Muscle layer of duodenum (tissue), 2 donors: ENCODE data around the gene RPS14.
"Not testable (repeated sequence)": the region's sequence is repeated elsewhere in the genome, so short reads cannot be mapped to it uniquely, and the experiment has no call there.

Experiments used
- H3K27ac ChIP-seq: one replicate; pipeline ENCODE4 v1.7.0; 2013; ENCODE audit warnings: mild to moderate bottlenecking, low read length
- H3K27me3 ChIP-seq: one replicate; pipeline ENCODE4 v1.7.0; 2013; ENCODE audit warnings: low read depth, mild to moderate bottlenecking, control low read depth, low read length
- H3K36me3 ChIP-seq, 2 donors: one replicate each; pipeline ENCODE4 v1.7.0; 2013; ENCODE audit warnings: low read length in 2 of 2, control low read depth in 1 of 2, mild to moderate bottlenecking in 1 of 2; ENCODE audit not compliant: insufficient read depth in 2 of 2, control insufficient read depth in 1 of 2
- H3K4me1 ChIP-seq, 2 donors: one replicate each; pipeline ENCODE4 v1.7.0; 2013; ENCODE audit warnings: low read length in 2 of 2, mild to moderate bottlenecking in 2 of 2, control low read depth in 1 of 2, moderate library complexity in 1 of 2; ENCODE audit not compliant: insufficient read depth in 2 of 2, control insufficient read depth in 1 of 2
- H3K4me3 ChIP-seq, 2 donors: one replicate each; pipeline ENCODE4 v1.7.0; 2013; ENCODE audit warnings: low read length in 2 of 2, low read depth in 1 of 2, mild to moderate bottlenecking in 1 of 2
- H3K9me3 ChIP-seq, 2 donors: one replicate each; pipeline ENCODE4 v1.7.0; 2013; ENCODE audit warnings: low read length in 2 of 2, control low read depth in 1 of 2, mild to moderate bottlenecking in 1 of 2; ENCODE audit not compliant: control insufficient read depth in 1 of 2
- donor health status: healthy.

The RPS14 gene

GRCh38 chr5:150454492-150455229 is 5.1 kb upstream of the RPS14 start:
- Histone ChIP-seq H3K27ac (no peak overlapping the region), H3K9me3 (no peaks in the 10 kb centered on the region), H3K4me3 (no peak overlapping the region), H3K27me3 (no peaks in the 10 kb centered on the region), H3K36me3 (peaks cover 0 to 2% of the 10 kb centered on the region in 2 donors), H3K4me1 (peaks cover 6% of the 10 kb centered on the region in 2 donors)

DNA sequence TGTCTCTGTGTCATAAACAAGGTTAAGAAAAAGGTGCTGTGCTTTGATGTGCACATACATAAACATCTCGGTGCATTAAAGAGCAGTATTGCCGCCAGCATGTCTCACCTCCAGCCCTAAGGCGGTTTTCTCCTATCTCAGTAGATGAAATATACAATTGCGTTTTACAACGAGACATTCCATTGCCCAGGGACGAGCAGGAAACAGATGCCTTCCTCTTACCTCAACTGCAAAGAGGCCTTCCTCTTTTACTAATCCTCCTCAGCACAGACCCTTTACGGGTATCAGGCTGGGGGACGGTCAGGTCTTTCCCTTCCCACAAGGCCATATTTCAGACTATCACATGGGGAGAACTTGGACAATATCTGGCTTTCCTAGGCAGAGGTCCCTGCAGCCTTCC is 4.5 kb upstream of the RPS14 start:
- not testable (repeated sequence) for H3K27ac ChIP-seq, H3K27me3 ChIP-seq, H3K4me3 ChIP-seq, H3K9me3 ChIP-seq, H3K36me3 ChIP-seq, H3K4me1 ChIP-seq

DNA sequence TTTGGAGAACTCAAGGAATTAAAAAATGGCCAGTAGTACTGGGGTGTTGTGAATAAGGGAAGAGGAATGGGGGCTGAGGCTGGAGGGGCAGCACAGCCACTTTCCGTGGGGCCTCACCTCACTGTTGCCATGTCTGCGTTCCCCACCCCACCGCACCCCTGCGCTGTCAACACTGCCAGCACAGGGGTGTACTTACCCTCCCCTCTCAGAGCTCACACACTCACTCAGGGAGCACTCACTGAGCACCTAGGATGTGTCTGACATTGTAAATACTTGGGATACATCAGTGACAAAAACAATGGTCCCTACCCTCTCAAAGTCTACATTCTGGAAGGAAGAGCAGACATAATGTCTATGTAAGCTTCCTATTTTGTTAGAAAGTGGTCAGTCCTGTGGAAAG is 3.4 kb upstream of the RPS14 start:
- no peaks in the 10 kb centered on the region for H3K9me3 ChIP-seq
- H3K4me1 ChIP-seq, result peaks cover 10 to 11% of the 10 kb centered on the region in 2 donors
- peaks cover 3% of the 10 kb centered on the region in 2 donors for H3K36me3 ChIP-seq
- H3K4me3 ChIP-seq, result no peak overlapping the region
- H3K27ac ChIP-seq, result no peak overlapping the region
- H3K27me3 ChIP-seq, result no peaks in the 10 kb centered on the region

DNA sequence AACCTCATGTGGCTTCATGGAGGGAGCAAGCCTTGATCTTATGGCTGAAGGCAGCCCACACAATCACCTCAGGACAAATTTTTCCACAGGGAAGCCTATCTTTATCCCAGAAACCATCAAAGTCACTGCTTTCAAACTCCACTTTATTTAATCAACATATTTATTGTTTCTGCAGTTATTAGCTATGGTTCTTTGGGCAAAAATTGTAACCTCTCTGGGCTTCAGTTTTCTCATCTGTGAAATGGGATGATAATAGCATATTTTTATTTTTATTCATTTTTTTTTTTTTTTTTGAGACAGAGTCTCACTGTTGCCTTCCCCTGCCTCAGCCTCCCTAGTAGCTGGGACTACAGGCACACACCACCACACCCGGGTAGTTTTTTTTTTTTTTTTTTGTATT is 2.1 kb upstream of the RPS14 start:
- Histone ChIP-seq H3K4me3 (no peak overlapping the region), H3K27me3 (no peaks in the 10 kb centered on the region), H3K27ac (no peak overlapping the region), H3K9me3 (no peaks in the 10 kb centered on the region), H3K36me3 (peaks cover 12 to 15% of the 10 kb centered on the region in 2 donors), H3K4me1 (peaks cover 12 to 24% of the 10 kb centered on the region in 2 donors)

DNA sequence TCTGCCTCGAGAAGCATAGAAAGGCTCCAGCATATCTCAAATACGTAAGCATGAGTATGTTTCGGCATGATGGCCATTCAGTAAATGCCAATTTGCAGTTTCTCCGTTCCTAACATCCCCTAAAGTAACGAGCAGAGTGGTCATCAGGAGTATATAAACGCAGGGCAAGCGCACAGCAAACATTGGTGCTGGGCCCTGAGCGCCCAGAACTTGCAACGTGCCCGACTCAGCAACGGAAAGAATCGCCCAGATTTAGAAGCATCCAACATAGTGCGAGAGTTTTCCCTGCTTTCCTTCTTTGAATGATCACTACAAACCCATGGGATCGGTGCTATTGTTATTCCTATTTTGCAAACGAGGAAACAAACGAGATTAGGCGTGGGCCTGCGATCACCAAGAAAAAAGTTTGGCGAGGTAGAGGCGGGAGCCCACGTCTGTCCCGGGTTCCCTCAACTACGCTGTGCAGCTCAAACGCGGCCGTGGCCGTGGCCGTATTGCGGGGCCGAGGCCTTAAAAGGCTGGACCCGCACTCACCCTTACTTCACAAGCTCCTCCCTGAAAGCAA is 505 bp downstream of the RPS14 start:
- Histone ChIP-seq H3K27ac (peak overlapping the region; percentile 97), H3K27me3 (no peaks in the 10 kb centered on the region), H3K4me1 (peaks cover 12 to 24% of the 10 kb centered on the region in 2 donors), H3K36me3 (peaks cover 38% of the 10 kb centered on the region in 2 donors), H3K9me3 (no peaks in the 10 kb centered on the region), H3K4me3 (peak overlapping the region; percentile 77 to 97)

GRCh38 chr5:150448334-150448733 is 1.2 kb downstream of the RPS14 start:
- peak overlapping the region; percentile 97 for H3K27ac ChIP-seq
- H3K27me3 ChIP-seq, result no peaks in the 10 kb centered on the region
- H3K36me3 ChIP-seq, result peaks cover 45% of the 10 kb centered on the region in 2 donors
- H3K4me3 ChIP-seq, result peak overlapping the region; percentile 77 to 97
- peaks cover 12 to 30% of the 10 kb centered on the region in 2 donors for H3K4me1 ChIP-seq
- H3K9me3 ChIP-seq, result no peaks in the 10 kb centered on the region

DNA sequence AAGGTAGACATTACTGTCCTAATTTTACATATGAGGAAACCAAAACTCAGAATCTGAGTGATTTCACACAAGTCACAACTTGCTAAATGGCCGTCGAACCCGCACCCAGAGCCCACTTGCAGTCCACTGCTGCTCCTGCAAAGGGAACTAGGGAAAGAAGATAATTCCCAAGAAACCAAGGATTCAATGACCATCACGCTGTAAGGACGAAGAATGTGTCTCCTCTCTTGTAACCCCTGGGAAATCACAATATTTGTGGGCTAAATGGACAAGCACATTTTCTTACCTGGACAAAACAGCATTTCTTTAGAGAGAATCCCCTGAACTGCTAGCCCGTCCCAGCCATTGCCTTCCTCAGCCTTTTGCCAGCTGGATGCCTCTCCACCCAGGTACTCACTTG is 2.4 kb downstream of the RPS14 start:
- Histone ChIP-seq H3K4me3 (no peak overlapping the region), H3K27ac (no peak overlapping the region), H3K4me1 (peaks cover 12 to 30% of the 10 kb centered on the region in 2 donors), H3K36me3 (peaks cover 47 to 48% of the 10 kb centered on the region in 2 donors), H3K27me3 (no peaks in the 10 kb centered on the region), H3K9me3 (no peaks in the 10 kb centered on the region)

DNA sequence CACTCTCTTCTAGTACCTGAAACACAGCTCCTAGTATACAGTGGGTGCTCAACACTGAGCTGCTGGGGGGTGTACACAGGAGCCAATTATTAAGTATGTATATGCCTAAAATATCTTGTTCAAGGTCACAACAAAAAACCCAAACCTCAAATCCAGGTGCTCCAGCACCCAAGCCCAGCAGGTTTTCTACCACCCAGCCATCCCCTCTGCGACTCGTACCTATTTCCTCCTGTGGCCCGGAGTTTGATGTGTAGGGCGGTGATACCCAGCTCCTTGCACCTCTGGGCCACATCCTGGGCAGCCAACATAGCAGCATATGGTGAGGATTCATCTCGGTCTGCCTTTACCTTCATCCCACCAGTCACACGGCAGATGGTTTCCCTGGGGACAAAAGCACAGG is 3.0 kb downstream of the RPS14 start:
- H3K27ac ChIP-seq, result peak overlapping the region; percentile 10
- peaks cover 12 to 30% of the 10 kb centered on the region in 2 donors for H3K4me1 ChIP-seq
- H3K36me3 ChIP-seq, result peaks cover 47 to 48% of the 10 kb centered on the region in 2 donors

GRCh38 chr5:150446088-150446487 is 3.5 kb downstream of the RPS14 start:
- peaks cover 47 to 48% of the 10 kb centered on the region in 2 donors for H3K36me3 ChIP-seq
- no peaks in the 10 kb centered on the region for H3K9me3 ChIP-seq
- H3K27ac ChIP-seq, result no peak overlapping the region
- no peak overlapping the region for H3K4me3 ChIP-seq
- H3K27me3 ChIP-seq, result no peaks in the 10 kb centered on the region
- H3K4me1 ChIP-seq, result peaks cover 12 to 30% of the 10 kb centered on the region in 2 donors

More for the DNA sequence above, 3.0 kb downstream of the RPS14 start:
- Histone ChIP-seq H3K4me3 (no peak overlapping the region), H3K9me3 (no peaks in the 10 kb centered on the region), H3K27me3 (no peaks in the 10 kb centered on the region)

DNA sequence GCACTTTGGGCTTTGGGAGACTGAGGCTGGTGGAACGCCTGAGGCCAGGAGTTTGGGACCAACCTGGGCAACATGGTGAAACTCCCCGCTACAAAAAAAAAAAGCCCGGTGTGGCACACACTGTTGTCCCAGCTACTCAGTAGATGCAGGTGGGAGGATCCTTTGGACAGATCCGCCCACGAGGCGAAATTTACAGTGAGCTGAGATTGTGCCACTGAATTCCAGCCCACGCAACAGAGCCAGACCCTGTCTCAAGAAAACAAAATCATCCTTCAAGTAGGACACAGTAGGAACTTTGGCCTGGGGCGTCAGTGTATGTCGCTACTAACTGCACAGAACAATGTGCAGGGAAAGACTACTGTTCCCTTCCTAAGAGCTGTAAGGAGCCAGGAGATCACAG is 4.8 kb downstream of the RPS14 start:
- Histone ChIP-seq H3K9me3 (no peaks in the 10 kb centered on the region), H3K4me3 (no peak overlapping the region), H3K27ac (no peak overlapping the region), H3K27me3 (no peaks in the 10 kb centered on the region), H3K36me3 (peaks cover 46 to 48% of the 10 kb centered on the region in 2 donors), H3K4me1 (peaks cover 12 to 30% of the 10 kb centered on the region in 2 donors)

DNA sequence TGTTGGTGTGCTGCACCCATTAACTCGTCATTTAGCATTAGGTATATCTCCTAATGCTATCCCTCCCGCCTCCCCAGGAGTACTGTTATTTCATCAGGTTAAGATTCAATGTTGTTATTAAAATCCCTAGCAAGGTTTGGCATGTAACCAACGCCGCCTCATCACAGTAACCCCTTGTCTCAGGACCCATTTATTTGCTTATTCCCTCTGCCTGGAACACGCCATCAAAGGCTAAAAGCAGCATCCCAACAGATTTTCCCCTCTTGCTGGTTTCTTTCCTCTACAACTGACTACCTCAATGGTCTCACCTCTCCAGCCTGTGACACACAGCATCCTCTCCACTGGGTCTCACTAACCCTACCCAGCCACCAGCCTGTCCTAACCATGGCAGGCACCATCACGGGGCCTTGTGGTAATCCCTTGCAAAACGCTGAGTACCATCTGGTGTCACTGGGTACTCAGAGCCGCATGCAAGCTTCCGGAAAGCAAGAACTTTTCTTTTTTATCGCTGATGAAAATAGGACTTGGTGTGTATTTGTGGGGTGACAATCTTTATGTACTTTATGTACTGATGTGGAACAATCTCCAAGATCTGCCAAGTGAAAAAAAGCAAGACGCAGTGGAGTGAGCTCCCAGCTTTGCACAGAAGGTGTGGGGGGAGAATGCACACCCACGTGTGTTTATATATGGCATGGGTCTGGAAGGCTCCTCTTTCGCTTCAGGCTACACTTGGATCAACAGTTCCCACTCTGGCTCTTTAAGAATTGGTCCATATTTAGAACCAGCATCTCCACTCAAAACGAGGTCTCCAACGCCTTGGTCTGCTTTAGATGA is 6.1 kb downstream of the RPS14 start:
- Histone ChIP-seq H3K4me3 (no peak overlapping the region), H3K27me3 (no peaks in the 10 kb centered on the region), H3K9me3 (no peaks in the 10 kb centered on the region), H3K36me3 (peaks cover 44 to 48% of the 10 kb centered on the region in 2 donors), H3K4me1 (peaks cover 7 to 25% of the 10 kb centered on the region in 2 donors), H3K27ac (no peak overlapping the region)
